Measurements from ENCODE around the gene TMEM239.

DNA sequence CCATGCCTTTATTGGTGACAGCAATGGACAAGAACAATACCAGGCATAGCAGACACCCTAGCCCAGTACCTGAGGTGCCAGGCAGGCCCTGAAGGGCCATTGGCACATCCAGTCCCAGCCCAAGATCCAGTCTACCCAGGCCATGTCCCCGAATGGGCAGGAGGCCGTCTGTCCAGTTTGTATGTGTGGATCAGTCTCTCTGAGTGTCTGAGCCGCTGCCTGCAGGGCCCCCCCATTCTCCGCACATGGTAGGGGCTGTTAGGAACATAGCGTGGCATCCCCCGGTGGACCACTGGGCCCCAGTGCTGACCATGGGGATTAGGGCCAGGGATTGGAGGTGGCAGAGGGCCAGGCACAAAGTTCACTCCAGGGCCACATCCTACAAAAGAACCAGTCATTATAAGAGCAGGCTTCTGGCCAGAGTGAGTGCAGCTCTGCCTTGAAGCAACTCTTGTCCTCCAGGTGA, 19.2 kb downstream of the TMEM239 start:
- no peak for TF ChIP-seq TAF1 (IDR thresholded peaks at IDR 0.05; ENCODE audit: low read depth)
- TF ChIP-seq CEBPB (IDR thresholded peaks at IDR 0.05): no peak
- TF ChIP-seq, protein P1, sequence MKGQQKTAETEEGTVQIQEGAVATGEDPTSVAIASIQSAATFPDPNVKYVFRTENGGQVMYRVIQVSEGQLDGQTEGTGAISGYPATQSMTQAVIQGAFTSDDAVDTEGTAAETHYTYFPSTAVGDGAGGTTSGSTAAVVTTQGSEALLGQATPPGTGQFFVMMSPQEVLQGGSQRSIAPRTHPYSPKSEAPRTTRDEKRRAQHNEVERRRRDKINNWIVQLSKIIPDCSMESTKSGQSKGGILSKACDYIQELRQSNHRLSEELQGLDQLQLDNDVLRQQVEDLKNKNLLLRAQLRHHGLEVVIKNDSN (IDR thresholded peaks at IDR 0.05): no peak
- TF ChIP-seq, protein P2, sequence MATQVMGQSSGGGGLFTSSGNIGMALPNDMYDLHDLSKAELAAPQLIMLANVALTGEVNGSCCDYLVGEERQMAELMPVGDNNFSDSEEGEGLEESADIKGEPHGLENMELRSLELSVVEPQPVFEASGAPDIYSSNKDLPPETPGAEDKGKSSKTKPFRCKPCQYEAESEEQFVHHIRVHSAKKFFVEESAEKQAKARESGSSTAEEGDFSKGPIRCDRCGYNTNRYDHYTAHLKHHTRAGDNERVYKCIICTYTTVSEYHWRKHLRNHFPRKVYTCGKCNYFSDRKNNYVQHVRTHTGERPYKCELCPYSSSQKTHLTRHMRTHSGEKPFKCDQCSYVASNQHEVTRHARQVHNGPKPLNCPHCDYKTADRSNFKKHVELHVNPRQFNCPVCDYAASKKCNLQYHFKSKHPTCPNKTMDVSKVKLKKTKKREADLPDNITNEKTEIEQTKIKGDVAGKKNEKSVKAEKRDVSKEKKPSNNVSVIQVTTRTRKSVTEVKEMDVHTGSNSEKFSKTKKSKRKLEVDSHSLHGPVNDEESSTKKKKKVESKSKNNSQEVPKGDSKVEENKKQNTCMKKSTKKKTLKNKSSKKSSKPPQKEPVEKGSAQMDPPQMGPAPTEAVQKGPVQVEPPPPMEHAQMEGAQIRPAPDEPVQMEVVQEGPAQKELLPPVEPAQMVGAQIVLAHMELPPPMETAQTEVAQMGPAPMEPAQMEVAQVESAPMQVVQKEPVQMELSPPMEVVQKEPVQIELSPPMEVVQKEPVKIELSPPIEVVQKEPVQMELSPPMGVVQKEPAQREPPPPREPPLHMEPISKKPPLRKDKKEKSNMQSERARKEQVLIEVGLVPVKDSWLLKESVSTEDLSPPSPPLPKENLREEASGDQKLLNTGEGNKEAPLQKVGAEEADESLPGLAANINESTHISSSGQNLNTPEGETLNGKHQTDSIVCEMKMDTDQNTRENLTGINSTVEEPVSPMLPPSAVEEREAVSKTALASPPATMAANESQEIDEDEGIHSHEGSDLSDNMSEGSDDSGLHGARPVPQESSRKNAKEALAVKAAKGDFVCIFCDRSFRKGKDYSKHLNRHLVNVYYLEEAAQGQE (IDR thresholded peaks at IDR 0.05; ENCODE audit: low read depth): no peak
- no peak for TF ChIP-seq TEAD4 (IDR thresholded peaks at IDR 0.05)
- TF ChIP-seq EP300 (IDR thresholded peaks at IDR 0.05; ENCODE audit: borderline replicate concordance): no peak
- TF ChIP-seq YY1 (IDR thresholded peaks at IDR 0.05; ENCODE audit: low read depth): no peak
- no peak for TF ChIP-seq EGR1 (IDR thresholded peaks at IDR 0.05)
- TF ChIP-seq, protein P3, sequence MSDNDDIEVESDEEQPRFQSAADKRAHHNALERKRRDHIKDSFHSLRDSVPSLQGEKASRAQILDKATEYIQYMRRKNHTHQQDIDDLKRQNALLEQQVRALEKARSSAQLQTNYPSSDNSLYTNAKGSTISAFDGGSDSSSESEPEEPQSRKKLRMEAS (IDR thresholded peaks at IDR 0.05): no peak
- TF ChIP-seq NFIC (IDR thresholded peaks at IDR 0.05): no peak
- TF ChIP-seq FOXM1 (IDR thresholded peaks at IDR 0.05; ENCODE audit: borderline replicate concordance, low read depth): no peak
- TF ChIP-seq TCF12 (IDR thresholded peaks at IDR 0.05; ENCODE audit: low read depth): no peak
- no peak for TF ChIP-seq RAD21 (IDR thresholded peaks at IDR 0.05; ENCODE audit: low read depth)

Data from Ishikawa (cell line).